DOHH2 (cell line): Measurements from ENCODE around the gene TBC1D22A.
"Not testable (repeated sequence)": the region's sequence is repeated elsewhere in the genome, so short reads cannot be mapped to it uniquely, and the experiment has no call there.

Source experiments
- H3F3A ChIP-seq: fragments of 200-600 bp; sonication (generic), shearing (Covaris generic); 2 replicates; pipeline ENCODE4 v1.6.0; 2016; ENCODE audit warnings: antibody characterized with exemption, mild to moderate bottlenecking; ENCODE audit not compliant: control insufficient read depth, insufficient read depth
- H3K27ac ChIP-seq: fragments of 200-600 bp; sonication (generic); 2 replicates; pipeline ENCODE4 v1.5.1; 2014; ENCODE audit warnings: low read depth, mild to moderate bottlenecking, low read length, moderate library complexity
- H3K27me3 ChIP-seq: fragments of 200-600 bp; sonication (generic); 2 replicates; pipeline ENCODE4 v1.6.1; 2014; ENCODE audit warnings: mild to moderate bottlenecking, low read length, mixed read lengths; ENCODE audit not compliant: control insufficient read depth
- H3K36me3 ChIP-seq: fragments of 200-600 bp; sonication (generic); 2 replicates; pipeline ENCODE4 v1.6.1; 2014; ENCODE audit warnings: mild to moderate bottlenecking, low read length, moderate library complexity, mixed read lengths; ENCODE audit not compliant: control insufficient read depth
- H3K4me1 ChIP-seq: fragments of 200-600 bp; sonication (generic); 2 replicates; pipeline ENCODE4 v1.6.1; 2014; ENCODE audit warnings: mild to moderate bottlenecking, low read length, mixed read lengths; ENCODE audit not compliant: control insufficient read depth
- H3K4me2 ChIP-seq: fragments of 200-600 bp; sonication (generic); 2 replicates; pipeline ENCODE4 v1.6.0; 2014; ENCODE audit warnings: mild to moderate bottlenecking, low read length, moderate library complexity
- H3K4me3 ChIP-seq: fragments of 200-600 bp; sonication (generic); 2 replicates; pipeline ENCODE4 v1.5.1; 2014; ENCODE audit warnings: mild to moderate bottlenecking, low read length, mixed read lengths
- H3K79me2 ChIP-seq: fragments of 200-600 bp; sonication (generic); 2 replicates; pipeline ENCODE4 v1.6.1; 2014; ENCODE audit warnings: mild to moderate bottlenecking, low read length, mixed read lengths; ENCODE audit not compliant: control insufficient read depth
- H3K9me2 ChIP-seq: fragments of 200-600 bp; sonication (generic); replicated peaks from 2 replicates; pipeline ENCODE4 v1.6.1; 2014; ENCODE audit warnings: mild to moderate bottlenecking, low read length, mixed read lengths; ENCODE audit not compliant: control insufficient read depth
- H3K9me3 ChIP-seq: fragments of 200-600 bp; sonication (generic); 2 replicates; pipeline ENCODE4 v1.6.1; 2014; ENCODE audit warnings: antibody characterized with exemption, low read length, mixed read lengths; ENCODE audit not compliant: control insufficient read depth, insufficient read depth
- H4K20me1 ChIP-seq: fragments of 200-600 bp; sonication (generic); 2 replicates; pipeline ENCODE4 v1.6.0; 2014; ENCODE audit warnings: low read depth, mild to moderate bottlenecking, antibody characterized with exemption, low read length, moderate library complexity; ENCODE audit not compliant: control insufficient read depth, insufficient read depth
- CTCF ChIP-seq: fragments of 200-600 bp; sonication (generic); IDR thresholded peaks from one replicate; pipeline ENCODE4 v1.5.1; 2014; ENCODE audit warnings: antibody characterized with exemption, mild to moderate bottlenecking, low read depth, low read length; ENCODE audit not compliant: poor library complexity, severe bottlenecking
- EZH2phosphoT487 ChIP-seq: fragments of 200-600 bp; sonication (generic); IDR thresholded peaks from 2 replicates; pipeline ENCODE4 v1.6.1; 2017; ENCODE audit warnings: borderline replicate concordance, mild to moderate bottlenecking, antibody characterized with exemption, low read length, moderate library complexity, mixed read lengths

Gene TBC1D22A

GRCh38 chr22:46815896-46816731, 53.7 kb downstream of the TBC1D22A start:
- H3K4me3 ChIP-seq = no peak overlapping the region
- H3F3A ChIP-seq = no peaks in the 10 kb centered on the region; the same call in 1 of the 2 replicates
- H3K36me3 ChIP-seq = peaks cover 44% of the 10 kb centered on the region
- no peaks in the 10 kb centered on the region for H3K9me3 ChIP-seq
- no peak overlapping the region for H3K27ac ChIP-seq
- H3K4me1 ChIP-seq = peaks cover 6% of the 10 kb centered on the region; the same call in 1 of the 2 replicates
- H4K20me1 ChIP-seq = peaks cover 10% of the 10 kb centered on the region; the same call in 1 of the 2 replicates
- TF ChIP-seq CTCF (no peak), EZH2phosphoT487 (no peak)
- no peaks in the 10 kb centered on the region for H3K27me3 ChIP-seq
- H3K9me2 ChIP-seq = no peaks in the 10 kb centered on the region
- no peak overlapping the region for H3K4me2 ChIP-seq
- peaks cover 96% of the 10 kb centered on the region for H3K79me2 ChIP-seq

DNA sequence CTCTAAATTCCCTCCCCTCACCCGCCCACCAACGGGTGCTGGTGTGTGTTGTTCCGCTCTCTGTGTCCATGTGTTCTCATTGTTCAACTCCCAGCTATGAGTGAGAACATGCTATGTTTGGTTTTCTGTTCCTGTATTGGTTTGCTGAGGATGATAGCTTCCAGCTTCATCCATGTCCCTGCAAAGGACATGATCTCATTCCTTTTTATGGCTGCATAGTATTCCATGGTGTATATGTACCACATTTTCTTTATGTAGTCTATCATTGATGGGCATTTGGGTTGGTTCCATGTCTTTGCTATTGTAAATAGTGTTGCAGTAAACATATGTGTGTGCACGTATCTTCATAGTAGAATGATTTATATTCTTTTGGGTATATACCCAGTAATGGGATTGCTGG, 54.9 kb downstream of the TBC1D22A start:
- not testable (repeated sequence) for H3K4me1 ChIP-seq, H3F3A ChIP-seq, H3K4me2 ChIP-seq, H4K20me1 ChIP-seq, H3K9me2 ChIP-seq, H3K27ac ChIP-seq, H3K27me3 ChIP-seq, H3K4me3 ChIP-seq, H3K9me3 ChIP-seq
- peaks cover 96% of the 10 kb centered on the region for H3K79me2 ChIP-seq
- H3K36me3 ChIP-seq = peaks cover 46% of the 10 kb centered on the region

GRCh38 chr22:46823248-46823647, 60.8 kb downstream of the TBC1D22A start:
- H3K27ac ChIP-seq = no peak overlapping the region
- no peaks in the 10 kb centered on the region for H3K9me2 ChIP-seq
- H3K4me2 ChIP-seq = no peak overlapping the region
- no peaks in the 10 kb centered on the region for H3F3A ChIP-seq
- H3K27me3 ChIP-seq = no peaks in the 10 kb centered on the region
- no peak for TF ChIP-seq EZH2phosphoT487
- no peak for TF ChIP-seq CTCF
- peaks cover 47% of the 10 kb centered on the region for H3K36me3 ChIP-seq
- no peaks in the 10 kb centered on the region for H3K4me1 ChIP-seq
- H3K4me3 ChIP-seq = no peak overlapping the region
- H4K20me1 ChIP-seq = peaks cover 14% of the 10 kb centered on the region; the same call in 1 of the 2 replicates
- no peaks in the 10 kb centered on the region for H3K9me3 ChIP-seq
- peaks cover 98% of the 10 kb centered on the region for H3K79me2 ChIP-seq

DNA sequence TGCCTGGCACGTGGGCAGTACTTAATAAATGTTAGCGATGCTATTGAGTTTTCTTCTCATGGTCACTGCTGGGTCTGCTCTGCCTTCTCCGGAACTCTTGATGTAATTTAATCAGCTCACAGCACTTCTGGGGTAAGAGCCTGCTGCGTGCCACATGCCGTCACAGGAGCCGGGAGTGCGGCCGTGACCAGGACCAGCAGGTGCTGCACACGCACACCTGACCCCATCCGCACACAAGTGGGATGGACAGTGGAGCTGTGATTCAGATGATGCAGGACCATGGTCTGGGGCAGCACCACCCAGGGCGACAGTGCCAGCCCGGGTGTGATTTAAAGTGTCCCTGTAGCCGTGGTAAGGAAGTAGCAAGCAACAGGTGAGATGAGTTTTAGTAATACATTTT, 61.2 kb downstream of the TBC1D22A start:
- no peak overlapping the region for H3K27ac ChIP-seq
- no peaks in the 10 kb centered on the region for H3K4me1 ChIP-seq
- H3F3A ChIP-seq = no peaks in the 10 kb centered on the region
- peaks cover 14% of the 10 kb centered on the region; the same call in 1 of the 2 replicates for H4K20me1 ChIP-seq
- H3K4me2 ChIP-seq = no peak overlapping the region
- no peaks in the 10 kb centered on the region for H3K27me3 ChIP-seq
- peaks cover 51% of the 10 kb centered on the region for H3K36me3 ChIP-seq
- peaks cover 98% of the 10 kb centered on the region for H3K79me2 ChIP-seq
- no peaks in the 10 kb centered on the region for H3K9me2 ChIP-seq
- H3K9me3 ChIP-seq = no peaks in the 10 kb centered on the region
- H3K4me3 ChIP-seq = no peak overlapping the region
- no peak for TF ChIP-seq CTCF
- no peak for TF ChIP-seq EZH2phosphoT487
